Fibroblast of skin of left quadriceps (primary cell): Measurements from ENCODE around the gene TRPV4.

Experiments used
- DNase-seq, 2 experiments: peaks; one replicate each; pipeline ENCODE4 v3.0.0-alpha.2; 2013; ENCODE audit warnings: low read depth in 2 of 2

The TRPV4 gene

GRCh38 chr12:109808876-109809646 is 24.1 kb downstream of the TRPV4 start:
- DNase-seq: no peak

- no peak for DNase-seq
Measured at GRCh38 chr12:109807954-109808643, 25.1 kb downstream of the TRPV4 start.

DNA sequence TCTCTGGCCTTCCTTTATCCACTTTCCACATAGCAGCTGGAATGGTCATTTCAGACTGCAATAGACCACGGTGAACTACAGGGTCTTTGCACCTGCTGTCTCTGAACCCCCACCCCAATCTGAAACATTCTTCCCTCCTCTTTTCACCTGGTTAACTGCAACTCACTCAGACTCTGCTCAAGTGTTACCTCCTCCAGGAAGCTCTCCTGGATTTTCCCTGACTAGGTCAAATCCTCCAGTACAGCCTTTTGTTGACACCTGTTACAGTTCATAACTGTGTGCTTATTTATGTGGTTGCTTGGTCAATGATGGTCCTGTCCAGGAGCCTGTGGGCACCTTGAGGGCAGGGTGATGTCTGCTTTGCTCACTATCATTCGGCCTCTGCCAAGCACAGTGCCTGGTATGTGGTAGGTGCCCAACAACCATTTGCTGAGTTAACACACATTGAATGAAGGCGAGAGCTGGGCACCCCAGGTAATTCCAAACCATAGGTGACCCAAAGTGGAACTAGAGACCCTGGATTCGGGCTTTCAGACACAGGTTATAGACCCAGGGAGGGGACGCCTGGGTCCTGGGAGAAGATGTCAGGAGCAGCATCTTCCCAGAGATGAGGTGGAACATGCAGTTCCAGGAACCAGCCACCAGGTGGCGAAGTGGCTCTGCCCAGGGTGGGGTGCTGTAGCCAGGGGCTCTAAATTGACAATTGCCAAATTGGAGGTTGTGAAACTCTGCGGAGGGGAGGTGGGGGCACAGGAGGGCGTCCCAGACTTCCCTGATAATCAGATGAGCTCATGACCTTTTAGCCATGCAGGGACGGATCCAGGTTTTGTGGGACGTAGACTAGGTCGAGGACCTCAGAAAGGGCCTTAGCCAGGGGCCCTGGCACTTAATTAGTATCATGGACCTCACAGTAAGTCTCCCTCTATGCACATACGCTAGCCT is 28.1 kb downstream of the TRPV4 start:
- peak; percentile 18 to 21 for DNase-seq

- no peak for DNase-seq
Measured at GRCh38 chr12:109803678-109804077, 29.5 kb downstream of the TRPV4 start.

DNA sequence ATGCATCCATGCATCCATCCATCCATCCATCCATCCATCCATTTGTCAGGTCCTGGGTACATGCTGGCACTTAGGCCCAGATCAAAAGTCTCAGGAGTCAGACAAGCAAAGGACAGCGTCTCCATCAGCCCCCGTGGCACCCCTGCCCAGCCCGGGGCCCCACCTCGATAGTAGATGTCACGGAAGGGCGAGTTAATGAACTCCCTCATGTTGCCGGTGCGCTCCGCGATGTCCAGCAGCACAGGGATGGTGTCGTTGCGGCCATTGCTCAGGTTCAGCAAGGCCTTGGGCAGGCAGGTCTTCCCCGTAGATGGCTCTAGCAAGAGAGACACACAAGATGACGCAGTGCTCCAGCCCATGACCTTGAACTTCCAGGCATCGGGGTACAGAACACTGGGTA is 30.4 kb downstream of the TRPV4 start:
- no peak for DNase-seq

- no peak for DNase-seq
Measured at GRCh38 chr12:109800536-109800935, 32.7 kb downstream of the TRPV4 start.

- no peak for DNase-seq
Measured at GRCh38 chr12:109798691-109799090, 34.5 kb downstream of the TRPV4 start.

GRCh38 chr12:109797905-109798669 is 35.1 kb downstream of the TRPV4 start:
- DNase-seq: no peak

DNA sequence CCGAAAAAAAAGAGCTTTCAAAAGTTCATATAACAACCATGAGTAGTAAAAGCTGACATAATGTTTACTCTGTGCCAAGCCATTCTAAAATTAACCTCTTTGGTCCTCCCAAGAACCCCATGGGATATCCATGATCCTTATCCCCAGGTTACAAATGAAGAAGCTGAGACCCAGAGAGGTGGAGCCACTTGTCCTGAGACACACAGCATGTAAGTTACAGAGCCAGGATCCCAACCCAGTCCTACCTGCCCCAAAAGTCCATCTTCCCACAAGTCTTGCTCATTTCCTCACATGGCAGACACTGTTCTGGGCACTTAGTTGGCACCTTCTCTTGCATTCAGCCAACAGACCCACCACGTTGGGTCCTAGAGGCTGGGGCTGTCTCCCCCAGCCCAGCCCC is 37.1 kb downstream of the TRPV4 start:
- no peak for DNase-seq

DNA sequence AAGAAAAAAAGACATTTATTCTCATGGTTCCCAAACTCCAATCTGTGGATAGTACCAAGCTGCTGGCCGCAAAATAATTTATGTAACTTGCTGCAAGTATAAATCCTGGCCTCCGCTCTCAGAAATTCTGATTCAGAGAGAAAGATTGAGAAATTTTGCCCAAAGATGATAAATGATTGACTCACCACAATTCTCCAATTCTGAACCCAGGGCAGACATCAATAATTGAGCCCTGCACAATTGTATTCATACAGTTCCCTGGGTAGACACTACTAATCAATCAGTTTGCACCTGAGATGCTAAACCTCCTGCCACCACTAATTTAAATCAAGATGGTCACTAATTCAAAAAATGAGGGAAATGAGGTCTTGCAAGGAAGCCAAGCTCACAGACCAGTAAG is 38.2 kb downstream of the TRPV4 start:
- peak in 1 of 2 experiments; percentile 15 for DNase-seq

GRCh38 chr12:109793826-109794501 is 39.2 kb downstream of the TRPV4 start:
- DNase-seq: no peak

GRCh38 chr12:109793411-109793810 is 39.8 kb downstream of the TRPV4 start:
- no peak for DNase-seq

- no peak for DNase-seq
Measured at GRCh38 chr12:109792992-109793391, 40.2 kb downstream of the TRPV4 start.

DNA sequence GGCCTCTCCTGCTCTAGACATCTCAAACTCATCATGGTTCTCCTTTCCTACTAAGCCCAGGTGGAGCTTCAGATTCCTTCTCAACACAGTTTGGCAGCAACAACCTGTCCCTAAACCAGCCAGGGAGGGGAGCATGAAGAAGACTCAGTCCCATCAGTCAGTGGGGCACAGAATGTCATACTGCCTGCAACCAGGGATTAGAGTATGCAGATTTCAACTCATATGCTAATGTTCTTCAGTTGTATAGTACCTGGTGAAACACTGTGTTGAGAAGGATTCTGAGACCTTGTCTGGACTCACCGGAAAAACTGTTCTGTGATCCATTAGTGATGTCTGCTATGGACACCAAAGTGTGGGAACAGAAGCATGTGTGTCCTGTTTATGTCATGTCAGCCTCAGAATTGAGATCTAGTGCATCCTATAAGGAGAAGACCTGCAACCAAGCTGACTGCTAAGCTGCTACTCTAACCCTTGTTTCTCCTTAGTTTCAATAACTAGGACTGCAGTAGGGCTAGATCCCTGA is 43.6 kb downstream of the TRPV4 start:
- no peak for DNase-seq

DNA sequence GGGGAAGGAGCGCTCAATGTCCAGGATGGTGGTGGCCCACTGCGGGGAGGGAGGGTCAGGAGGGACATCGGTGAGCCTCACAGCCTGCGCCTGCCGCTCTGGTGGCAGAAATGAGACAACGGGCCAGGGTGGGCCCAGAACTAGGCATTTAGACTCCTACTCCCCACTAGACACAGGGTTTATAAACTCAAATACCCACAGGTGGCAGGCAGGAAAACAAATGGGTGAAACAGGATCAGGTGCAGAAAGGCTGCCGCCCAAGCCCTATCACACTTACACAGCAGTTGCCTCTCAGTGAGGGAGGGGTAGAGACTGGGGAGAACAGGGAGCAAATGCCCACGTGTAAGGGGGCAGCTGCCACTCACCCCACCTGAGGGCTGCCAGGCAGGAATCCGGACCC is 46.4 kb downstream of the TRPV4 start:
- no peak for DNase-seq

GRCh38 chr12:109785854-109786253 is 47.3 kb downstream of the TRPV4 start:
- DNase-seq: no peak

DNA sequence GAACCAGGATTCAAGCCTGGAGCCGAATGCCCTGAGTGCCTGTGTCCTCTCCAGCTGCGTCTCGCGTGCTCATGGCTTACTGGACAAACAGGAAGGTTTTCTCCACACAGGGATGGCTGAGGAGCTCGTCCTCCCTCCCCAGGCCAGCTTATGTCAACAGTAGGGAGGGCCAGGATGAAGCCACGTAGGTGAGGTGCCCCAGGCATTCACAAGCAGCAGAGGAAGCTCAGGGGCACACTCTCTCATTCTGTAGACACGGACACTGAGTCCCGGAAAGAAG is 49.3 kb downstream of the TRPV4 start:
- DNase-seq: no peak

GRCh38 chr12:109783135-109783964 is 49.8 kb downstream of the TRPV4 start:
- no peak for DNase-seq

DNA sequence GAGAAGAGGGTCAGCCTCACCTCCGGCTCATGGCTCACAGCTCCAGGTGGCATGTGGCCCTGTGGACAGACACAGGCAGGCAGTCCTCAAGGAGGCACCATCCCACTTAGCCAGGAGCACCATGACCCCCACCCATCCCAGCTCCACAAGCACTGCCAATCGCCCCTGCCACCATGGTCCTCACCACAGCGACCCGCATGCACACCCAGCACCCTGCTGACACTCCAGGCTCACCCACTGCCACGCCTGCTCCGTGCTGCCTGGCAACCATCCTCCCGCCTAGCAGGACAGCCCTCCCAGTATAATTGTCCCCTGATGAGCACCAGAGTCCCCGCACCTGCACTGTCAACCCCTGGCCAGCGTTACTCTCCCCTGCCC is 50.9 kb downstream of the TRPV4 start:
- no peak for DNase-seq

- no peak for DNase-seq
Measured at GRCh38 chr12:109781668-109782325, 51.4 kb downstream of the TRPV4 start.
